ENCODE results near the gene NAA80. TPM values are rescaled to one million over a fixed set of nuclear protein-coding genes. Genes with fewer than 3 reads are reported as not detected.
A peak's percentile ranks its signal among the peaks of the same experiment; 100 is the strongest.

Gene NAA80
- total and polyA plus RNA-seq, 2 of the 13 experiments (the other 11 are each of a cell fraction or from before 2014, with no cell fraction given): 3.4 to 8.7 TPM

GRCh38 chr3:50251220-50251619 lies 48.0 kb downstream of the NAA80 start:
- H3K4me3 ChIP-seq (replicated peaks in 1 of 3; ENCODE audit: insufficient read depth in 1 of 3, low read depth in 2 of 3, low read length in 3 of 3): no peak overlapping the region
- ChIA-PET POLR2A (interaction anchor here (1.2 to 3.2 kb wide), 2 partner anchors 9 to 15 kb away, joined by 7 to 12 read pairs; partner anchors contain the start of gene GNAI2), CTCF (ENCODE audit: low intra/inter-chr PET ratio, low total read pairs) (no interaction called here)
- H2AFZ ChIP-seq (ENCODE audit: low read length): no peak overlapping the region
- H4K20me1 ChIP-seq (ENCODE audit: insufficient read depth, low read length): no peaks in the 10 kb centered on the region
- H3K27me3 ChIP-seq (ENCODE audit: control insufficient read depth in 1 of 2, insufficient read depth in 2 of 2, low read length in 2 of 2): no peaks in the 10 kb centered on the region
- no peak overlapping the region for H3K9ac ChIP-seq (ENCODE audit: insufficient read depth, low read depth, low read length)
- WGBS (ENCODE audit: low lambda C conversion rate): 98% methylated on average over 8 of the region's 8 CpGs
- H3K27ac ChIP-seq (ENCODE audit: extremely low read length, insufficient read depth, low read length): no peak overlapping the region
- ATAC-seq: no peak
- peaks cover 16% of the 10 kb centered on the region for H3K4me1 ChIP-seq (ENCODE audit: insufficient read depth, low read length)
- peaks cover 19% of the 10 kb centered on the region for H3K79me2 ChIP-seq (ENCODE audit: insufficient read depth, low read length)
- H3K4me2 ChIP-seq (ENCODE audit: low read depth, low read length): no peak overlapping the region
- in situ Hi-C loops (cut with HindIII; ENCODE audit: extremely low pct_ligation_motif_present, low pct_unique_long_range_greater_than_20kb): no loop called here
- TF ChIP-seq FIP1L1 (IDR thresholded peaks at IDR 0.05; ENCODE audit: borderline replicate concordance, insufficient read depth, low read depth, low read length): no peak
- TF ChIP-seq ZNF629 (CRISPR knock-in tag; conservative IDR thresholded peaks at IDR 0.05): peak; percentile 76
- H3K9me3 ChIP-seq (ENCODE audit: low read length): no peaks in the 10 kb centered on the region
- DNase-seq (ENCODE audit: low spot score): no peak
- no TSS peak for BruUV-seq (replicated peaks)
- H3K36me3 ChIP-seq (replicated peaks in 1 of 2; ENCODE audit: control insufficient read depth in 1 of 2, insufficient read depth in 2 of 2, low read length in 2 of 2): peaks cover 5 to 20% of the 10 kb centered on the region in 2 experiments; a peak in 4 of 5 replicates
- FAIRE-seq: no peak
- intact Hi-C loops (cut with micrococcal nuclease; ENCODE audit: unreplicated experiment): no loop called here

GRCh38 chr3:50250514-50250913 lies 48.7 kb downstream of the NAA80 start:
- BruUV-seq (replicated peaks): no TSS peak
- intact Hi-C loops (cut with micrococcal nuclease; ENCODE audit: unreplicated experiment): no loop called here
- no peak for TF ChIP-seq TBL1XR1 (IDR thresholded peaks at IDR 0.05; ENCODE audit: borderline replicate concordance, low read length, partially characterized antibody)
- no peak for TF ChIP-seq RCOR2 (CRISPR knock-in tag; IDR thresholded peaks at IDR 0.05)
- no peak for TF ChIP-seq ZNF841 (CRISPR knock-in tag; IDR thresholded peaks at IDR 0.05; ENCODE audit: borderline replicate concordance)
- no peak for TF ChIP-seq ZNF549 (CRISPR knock-in tag; IDR thresholded peaks at IDR 0.05)
- no peak for TF ChIP-seq ERF (CRISPR knock-in tag; IDR thresholded peaks at IDR 0.05)
- TF ChIP-seq ZBTB14 (CRISPR knock-in tag; IDR thresholded peaks at IDR 0.05): no peak
- no peak for TF ChIP-seq BCLAF1 (IDR thresholded peaks at IDR 0.05)
- H3K4me3 ChIP-seq (replicated peaks in 1 of 3; ENCODE audit: insufficient read depth in 1 of 3, low read depth in 2 of 3, low read length in 3 of 3): no peak overlapping the region
- 95% methylated on average over 4 of the region's 4 CpGs for WGBS (ENCODE audit: low lambda C conversion rate)
- DNase-seq (ENCODE audit: low spot score) (no peak), ATAC-seq (no peak), FAIRE-seq (no peak)
- no peaks in the 10 kb centered on the region for H4K20me1 ChIP-seq (ENCODE audit: insufficient read depth, low read length)
- peaks cover 4 to 18% of the 10 kb centered on the region in 2 experiments; a peak in 4 of 5 replicates for H3K36me3 ChIP-seq (replicated peaks in 1 of 2; ENCODE audit: control insufficient read depth in 1 of 2, insufficient read depth in 2 of 2, low read length in 2 of 2)
- H3K27me3 ChIP-seq (ENCODE audit: control insufficient read depth in 1 of 2, insufficient read depth in 2 of 2, low read length in 2 of 2): no peaks in the 10 kb centered on the region
- peaks cover 23% of the 10 kb centered on the region for H3K4me1 ChIP-seq (ENCODE audit: insufficient read depth, low read length)
- POLR2A ChIA-PET: interaction anchor here (1.2 to 3.2 kb wide), 4 partner anchors 9 to 15 kb away, joined by 3 to 12 read pairs (median 5); partner anchors contain the start of gene GNAI2
- CTCF ChIA-PET (ENCODE audit: low intra/inter-chr PET ratio, low total read pairs): no interaction called here
- H3K9ac ChIP-seq (ENCODE audit: insufficient read depth, low read depth, low read length): no peak overlapping the region
- in situ Hi-C loops (cut with HindIII; ENCODE audit: extremely low pct_ligation_motif_present, low pct_unique_long_range_greater_than_20kb): no loop called here
- no peak overlapping the region for H2AFZ ChIP-seq (ENCODE audit: low read length)
- no peaks in the 10 kb centered on the region for H3K9me3 ChIP-seq (ENCODE audit: low read length)
- peaks cover 20% of the 10 kb centered on the region for H3K79me2 ChIP-seq (ENCODE audit: insufficient read depth, low read length)
- H3K27ac ChIP-seq (ENCODE audit: extremely low read length, insufficient read depth, low read length): no peak overlapping the region
- no peak overlapping the region for H3K4me2 ChIP-seq (ENCODE audit: low read depth, low read length)
